Endodermal cell (in vitro differentiated cells): ENCODE data around the gene CCDC78. TPM values are rescaled to one million over a fixed set of nuclear protein-coding genes. Genes with fewer than 3 reads are reported as not detected.

Experiments used
- DNase-seq: peaks from one replicate; pipeline ENCODE4 v3.0.0-alpha.2; 2017
- H3K27ac ChIP-seq: 2 replicates; pipeline ENCODE4 v1.5.1; 2013; ENCODE audit warnings: mild to moderate bottlenecking, low read depth, low read length, moderate library complexity
- H3K27me3 ChIP-seq: 2 replicates; pipeline ENCODE4 v1.6.1; 2013; ENCODE audit warnings: mild to moderate bottlenecking, low read length, moderate library complexity; ENCODE audit not compliant: insufficient read depth, control insufficient read depth, poor library complexity, severe bottlenecking
- H3K36me3 ChIP-seq: 2 replicates; pipeline ENCODE4 v1.7.0; 2013; ENCODE audit warnings: mild to moderate bottlenecking, low read length, moderate library complexity; ENCODE audit not compliant: control insufficient read depth, insufficient read depth
- H3K4me1 ChIP-seq: one replicate; pipeline ENCODE4 v1.7.0; 2013; ENCODE audit warnings: low read length; ENCODE audit not compliant: control insufficient read depth, insufficient read depth
- H3K4me3 ChIP-seq: 2 replicates; pipeline ENCODE4 v1.5.1; 2013; ENCODE audit warnings: mild to moderate bottlenecking, low read length, moderate library complexity
- H3K9ac ChIP-seq: 2 replicates; pipeline ENCODE4 v1.6.1; 2013; ENCODE audit warnings: mild to moderate bottlenecking, low read length, moderate library complexity; ENCODE audit not compliant: poor library complexity, severe bottlenecking; ENCODE audit errors: extremely low read depth
- H3K9me3 ChIP-seq: 2 replicates; pipeline ENCODE4 v1.6.1; 2013; ENCODE audit warnings: mild to moderate bottlenecking, low read length, moderate library complexity; ENCODE audit not compliant: control insufficient read depth
- H3K27ac Mint-ChIP-seq: 2 replicates; pipeline ENCODE4 v1.8.0; 2020; ENCODE audit warnings: mixed read lengths
- H3K27me3 Mint-ChIP-seq: 2 replicates; pipeline ENCODE4 v1.8.0; 2021; ENCODE audit warnings: mild to moderate bottlenecking, mixed read lengths; ENCODE audit not compliant: insufficient read depth
- H3K36me3 Mint-ChIP-seq: 2 replicates; pipeline ENCODE4 v1.8.0; 2020; ENCODE audit warnings: low read depth, mixed read lengths
- H3K4me1 Mint-ChIP-seq: 2 replicates; pipeline ENCODE4 v1.8.0; 2020; ENCODE audit warnings: mixed read lengths
- H3K4me3 Mint-ChIP-seq: 2 replicates; pipeline ENCODE4 v1.8.0; 2020; ENCODE audit warnings: mild to moderate bottlenecking, moderate library complexity, mixed read lengths
- H3K9me3 Mint-ChIP-seq: 2 replicates; pipeline ENCODE4 v1.8.0; 2020; ENCODE audit warnings: mild to moderate bottlenecking, mixed read lengths
- WGBS, 2 experiments: methylation state at CpG; one replicate each; pipeline versions ENCODE4 v1.1.5 to v1.1.7; 2013; ENCODE audit warnings: missing lambda C conversion rate in 2 of 2, mixed read lengths in 1 of 2; ENCODE audit not compliant: insufficient coverage in 1 of 2, insufficient read length in 1 of 2; 5-methylcytosine and 5-hydroxymethylcytosine counted together
- total RNA-seq, 2 donors: library from RNA; stranded (reverse); fragmentation: NEBNext Ultra II Directional in 1 of 2; extraction: Animal tissue kit (Norgen Biotek cat#: 25700) in 1 of 2; gene quantifications; 2 replicates in 1 of 2; 3 replicates in 1 of 2; pipeline ENCODE4 v1.2.1, GENCODE V29; 2021
- TF ChIP-seq, protein P1 (sequence below): fragments of 200-600 bp; sonication (generic); conservative IDR thresholded peaks from 2 replicates; pipeline ENCODE4 v1.5.0; 2021; ENCODE audit warnings: antibody characterized with exemption, mild to moderate bottlenecking

CCDC78 gene
- total RNA-seq, 2 donors from 2014 or later, result 6.5 to 8.1 TPM

DNA sequence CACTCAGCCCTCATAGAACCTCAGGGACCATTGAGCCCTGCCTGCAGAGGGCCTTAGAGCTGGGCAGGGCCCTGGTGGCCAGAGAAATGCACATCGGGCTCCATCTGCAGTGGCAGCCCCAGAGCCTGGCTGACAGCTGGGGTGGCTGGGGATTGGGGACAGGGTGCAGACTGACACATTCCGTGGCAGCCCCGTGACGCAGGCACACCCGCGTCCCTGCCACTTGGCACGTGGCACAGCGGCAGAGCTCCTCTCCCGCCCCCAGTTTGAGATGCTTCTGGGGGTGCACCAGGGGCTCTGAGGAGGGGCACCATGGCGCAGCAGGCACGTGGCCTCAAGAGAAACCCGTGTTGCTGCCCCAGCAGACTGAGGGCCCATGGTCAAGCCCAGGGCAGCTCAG is 22.8 kb downstream of the CCDC78 start:
- DNase-seq, result no peak
- H3K27ac ChIP-seq, result no peak overlapping the region
- H3K9ac ChIP-seq, result no peak overlapping the region
- no peaks in the 10 kb centered on the region for H3K9me3 ChIP-seq
- peaks cover 92% of the 10 kb centered on the region for H3K27me3 ChIP-seq
- Mint-ChIP-seq H3K4me1 (no peaks in the 10 kb centered on the region), H3K27me3 (peaks cover 87% of the 10 kb centered on the region), H3K36me3 (no peaks in the 10 kb centered on the region), H3K9me3 (no peaks in the 10 kb centered on the region), H3K27ac (no peak overlapping the region), H3K4me3 (no peak overlapping the region)
- H3K4me3 ChIP-seq, result no peak overlapping the region
- no peaks in the 10 kb centered on the region for H3K36me3 ChIP-seq
- 89 to 100% methylated on average over 1 to 12 of the region's 12 CpGs for WGBS, 2 experiments
- TF ChIP-seq, protein P1, sequence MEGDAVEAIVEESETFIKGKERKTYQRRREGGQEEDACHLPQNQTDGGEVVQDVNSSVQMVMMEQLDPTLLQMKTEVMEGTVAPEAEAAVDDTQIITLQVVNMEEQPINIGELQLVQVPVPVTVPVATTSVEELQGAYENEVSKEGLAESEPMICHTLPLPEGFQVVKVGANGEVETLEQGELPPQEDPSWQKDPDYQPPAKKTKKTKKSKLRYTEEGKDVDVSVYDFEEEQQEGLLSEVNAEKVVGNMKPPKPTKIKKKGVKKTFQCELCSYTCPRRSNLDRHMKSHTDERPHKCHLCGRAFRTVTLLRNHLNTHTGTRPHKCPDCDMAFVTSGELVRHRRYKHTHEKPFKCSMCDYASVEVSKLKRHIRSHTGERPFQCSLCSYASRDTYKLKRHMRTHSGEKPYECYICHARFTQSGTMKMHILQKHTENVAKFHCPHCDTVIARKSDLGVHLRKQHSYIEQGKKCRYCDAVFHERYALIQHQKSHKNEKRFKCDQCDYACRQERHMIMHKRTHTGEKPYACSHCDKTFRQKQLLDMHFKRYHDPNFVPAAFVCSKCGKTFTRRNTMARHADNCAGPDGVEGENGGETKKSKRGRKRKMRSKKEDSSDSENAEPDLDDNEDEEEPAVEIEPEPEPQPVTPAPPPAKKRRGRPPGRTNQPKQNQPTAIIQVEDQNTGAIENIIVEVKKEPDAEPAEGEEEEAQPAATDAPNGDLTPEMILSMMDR, result peak; percentile 16
- no peaks in the 10 kb centered on the region for H3K4me1 ChIP-seq

DNA sequence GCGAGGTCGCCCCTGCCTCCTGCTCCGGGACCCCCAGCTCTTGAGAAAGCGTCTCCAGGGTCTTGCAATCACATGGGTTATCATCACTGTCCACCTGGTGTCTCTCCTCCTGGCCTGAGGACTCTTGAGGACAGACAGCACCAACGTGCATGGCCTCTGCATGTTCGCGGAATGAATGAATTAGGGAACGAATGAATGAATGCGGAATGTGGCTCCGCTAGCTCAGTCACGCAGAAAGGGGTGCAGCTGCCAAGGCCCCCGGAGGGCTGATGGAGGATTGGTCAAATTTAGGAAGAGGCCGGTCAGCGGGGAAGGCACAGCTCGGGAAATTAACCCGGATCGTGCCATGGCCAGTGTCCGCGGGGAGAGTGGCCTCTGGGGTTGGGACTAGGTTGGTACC is 23.9 kb downstream of the CCDC78 start:
- Histone ChIP-seq H3K9me3 (no peaks in the 10 kb centered on the region), H3K9ac (no peak overlapping the region), H3K4me1 (no peaks in the 10 kb centered on the region), H3K27ac (no peak overlapping the region), H3K36me3 (no peaks in the 10 kb centered on the region), H3K4me3 (no peak overlapping the region), H3K27me3 (peaks cover 92% of the 10 kb centered on the region)
- no peak overlapping the region for H3K4me3 Mint-ChIP-seq
- DNase-seq, result no peak
- TF ChIP-seq, protein P1, result no peak
- H3K27ac Mint-ChIP-seq, result no peak overlapping the region
- WGBS, 2 experiments, result 85% methylated on average over 15 to 19 of the region's 19 CpGs
- H3K9me3 Mint-ChIP-seq, result no peaks in the 10 kb centered on the region
- no peaks in the 10 kb centered on the region for H3K4me1 Mint-ChIP-seq
- H3K36me3 Mint-ChIP-seq, result no peaks in the 10 kb centered on the region
- peaks cover 88% of the 10 kb centered on the region for H3K27me3 Mint-ChIP-seq

DNA sequence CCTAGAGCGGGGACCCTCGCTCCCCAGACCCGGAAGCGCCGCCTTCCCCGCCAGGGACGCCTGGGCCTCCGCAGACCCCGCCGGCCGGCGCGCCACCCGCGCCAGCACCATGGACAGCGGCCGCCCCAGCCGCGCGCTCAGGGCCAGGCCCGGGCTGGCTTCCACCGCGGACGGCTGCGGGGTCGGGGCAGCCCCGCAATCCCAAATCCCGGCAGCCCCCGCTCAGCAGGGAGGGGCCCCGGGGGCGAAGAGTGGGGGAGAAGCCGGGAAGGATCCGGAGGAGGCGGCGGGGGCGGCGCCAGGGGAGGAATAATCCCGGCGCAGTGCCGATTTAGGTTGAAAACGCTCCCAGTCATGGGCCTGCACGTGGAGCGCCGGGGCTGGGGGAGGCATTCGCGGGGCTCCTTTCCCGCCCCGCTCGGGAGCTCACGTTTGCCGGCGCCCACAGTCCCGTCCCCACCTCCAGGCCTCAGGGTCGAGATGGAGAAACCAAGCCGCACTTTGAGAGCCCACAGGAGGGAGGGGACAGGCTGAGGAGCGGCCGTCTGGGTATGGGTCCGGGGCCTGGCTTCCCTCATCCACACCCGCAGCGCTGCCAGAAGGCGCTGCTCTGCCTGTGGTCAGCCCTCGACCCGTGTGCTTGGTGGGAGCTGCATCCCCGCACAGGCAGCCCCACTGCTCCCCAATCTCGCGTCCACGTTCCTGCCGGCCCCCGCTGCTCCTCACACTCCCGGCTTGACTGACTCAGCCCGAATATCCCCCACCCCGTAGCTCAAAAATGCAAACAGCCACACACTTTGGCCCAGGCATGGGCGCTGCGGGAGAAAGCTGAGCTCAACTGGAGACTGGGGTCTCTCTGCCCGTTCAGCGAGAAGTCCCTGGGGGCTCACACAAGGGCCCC is 25.3 kb downstream of the CCDC78 start:
- Mint-ChIP-seq H3K36me3 (no peaks in the 10 kb centered on the region), H3K4me3 (no peak overlapping the region)

More for the DNA sequence above, 25.3 kb downstream of the CCDC78 start:
- no peaks in the 10 kb centered on the region for H3K9me3 ChIP-seq
- peaks cover 87% of the 10 kb centered on the region for H3K27me3 Mint-ChIP-seq
- H3K9me3 Mint-ChIP-seq, result no peaks in the 10 kb centered on the region
- no peaks in the 10 kb centered on the region for H3K4me1 ChIP-seq
- H3K36me3 ChIP-seq, result no peaks in the 10 kb centered on the region
- no peak overlapping the region for H3K9ac ChIP-seq
- H3K4me1 Mint-ChIP-seq, result no peaks in the 10 kb centered on the region
- TF ChIP-seq, protein P1, result no peak
- peaks cover 90% of the 10 kb centered on the region for H3K27me3 ChIP-seq
- H3K4me3 ChIP-seq, result no peak overlapping the region
- WGBS, 2 experiments, result 8 to 12% methylated on average over 27 to 76 of the region's 76 CpGs
- no peak overlapping the region for H3K27ac ChIP-seq
- DNase-seq, result peak; percentile 91
- H3K27ac Mint-ChIP-seq, result no peak overlapping the region
